GM21619 (cell line): ENCODE data around the gene ACTR3.

Experiments used
- ATAC-seq: cut with Tn5 transposase; IDR thresholded peaks from one replicate; pipeline ENCODE4 v1.9.1; 2021; ENCODE audit not compliant: unreplicated experiment

The ACTR3 gene

GRCh38 chr2:113965228-113965627, 75.3 kb downstream of the ACTR3 start:
- ATAC-seq: no peak

- peak; percentile 80 for ATAC-seq
Observed at GRCh38 chr2:113965644-113966043, 75.8 kb downstream of the ACTR3 start.

GRCh38 chr2:113966171-113966570, 76.3 kb downstream of the ACTR3 start:
- ATAC-seq: no peak

GRCh38 chr2:113966832-113967231, 76.9 kb downstream of the ACTR3 start:
- ATAC-seq: peak; percentile 44

- no peak for ATAC-seq
Observed at GRCh38 chr2:113967272-113967671, 77.4 kb downstream of the ACTR3 start.

GRCh38 chr2:113972766-113973165, 82.9 kb downstream of the ACTR3 start:
- ATAC-seq: no peak

GRCh38 chr2:113973810-113974209, 83.9 kb downstream of the ACTR3 start:
- ATAC-seq: no peak

GRCh38 chr2:113974727-113975126, 84.8 kb downstream of the ACTR3 start:
- no peak for ATAC-seq

- ATAC-seq: no peak
Observed at GRCh38 chr2:113976277-113976928, 86.5 kb downstream of the ACTR3 start.

- no peak for ATAC-seq
Observed at GRCh38 chr2:113977060-113977659, 87.3 kb downstream of the ACTR3 start.

GRCh38 chr2:113977660-113978523, 88.0 kb downstream of the ACTR3 start:
- no peak for ATAC-seq

GRCh38 chr2:113978524-113979190, 88.8 kb downstream of the ACTR3 start:
- ATAC-seq: no peak

- no peak for ATAC-seq
Observed at GRCh38 chr2:113979191-113980128, 89.6 kb downstream of the ACTR3 start.

- ATAC-seq: no peak
Observed at GRCh38 chr2:113980946-113981345, 91.1 kb downstream of the ACTR3 start.

GRCh38 chr2:113981404-113982134, 91.7 kb downstream of the ACTR3 start:
- no peak for ATAC-seq

- ATAC-seq: no peak
Observed at GRCh38 chr2:113985554-113986397, 95.9 kb downstream of the ACTR3 start.

GRCh38 chr2:113986762-113987290, 96.9 kb downstream of the ACTR3 start:
- no peak for ATAC-seq

- ATAC-seq: no peak
Observed at GRCh38 chr2:113992090-113992489, 102.2 kb downstream of the ACTR3 start.
